SJSA1 (cell line): ENCODE results near the gene TRO. TPM values are rescaled to one million over a fixed set of nuclear protein-coding genes. Genes with fewer than 3 reads are reported as not detected.

ENCODE experiments used
- total RNA-seq: library from RNA; depleted of rRNA; stranded (reverse); fragments of >200 nt; shearing (Covaris generic); gene quantifications from 2 replicates; pipeline ENCODE4 v1.2.3, GENCODE V29; 2014; rRNA removed

Gene TRO
- total RNA-seq, 1 experiment from 2014 or later = 13.6 TPM

Other genes starting within 250 kb of the TRO start
- not detected in 2 replicates for gene ITIH6, start 122.6 kb upstream of the TRO start, total RNA-seq
- 166 and 179 TPM in 2 replicates for gene MAGED2, start 113.1 kb upstream of the TRO start, total RNA-seq
- gene PFKFB1, start 73.4 kb downstream of the TRO start, total RNA-seq = not detected in 2 replicates
- 13.1 and 15.7 TPM in 2 replicates for gene APEX2, start 79.5 kb downstream of the TRO start, total RNA-seq
- not detected in 2 replicates for gene ALAS2, start 110.2 kb downstream of the TRO start, total RNA-seq
- gene PAGE2B, start 154.2 kb downstream of the TRO start, total RNA-seq = not detected in 2 replicates
- gene PAGE2, start 168.2 kb downstream of the TRO start, total RNA-seq = not detected in 2 replicates